ENCODE measurements around the gene TGFBR1.

DNA sequence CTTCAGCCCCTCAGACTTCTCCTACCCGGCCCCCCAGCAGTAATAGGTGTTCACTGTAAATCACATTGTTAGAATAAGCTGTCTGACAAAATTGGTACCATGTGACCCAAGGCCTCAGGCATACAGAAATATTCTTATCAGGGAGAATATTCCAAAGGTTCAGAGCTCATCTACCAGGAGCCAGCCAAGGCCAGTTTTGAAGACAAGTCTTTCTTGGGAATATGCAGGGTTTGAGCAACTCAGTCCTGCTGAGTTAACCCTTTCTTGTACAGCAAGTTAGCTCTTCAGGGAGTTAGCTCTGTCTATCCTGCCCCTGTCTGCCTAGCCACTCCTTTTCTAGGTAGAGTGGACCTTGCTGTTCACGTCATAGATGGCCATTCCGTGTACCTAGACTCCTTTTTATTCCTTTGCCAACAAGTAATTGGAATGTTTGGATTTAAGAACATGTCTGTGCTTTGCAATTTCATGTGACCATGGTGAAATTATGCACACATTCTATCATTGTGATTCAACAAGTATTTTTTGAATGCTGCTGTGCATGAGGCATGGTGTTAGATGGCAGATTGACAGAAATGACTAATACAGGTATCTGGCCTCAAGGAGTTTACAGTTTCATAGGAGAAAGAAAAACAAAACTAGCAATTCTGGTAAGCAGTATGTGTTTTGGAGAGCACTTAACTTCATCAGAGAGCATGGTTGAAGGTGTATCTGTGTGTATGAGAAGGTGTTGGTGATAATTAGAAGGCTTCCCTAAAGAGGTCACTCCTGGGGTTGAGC lies 22.6 kb downstream of the TGFBR1 start:
- TF ChIP-seq, protein P1, sequence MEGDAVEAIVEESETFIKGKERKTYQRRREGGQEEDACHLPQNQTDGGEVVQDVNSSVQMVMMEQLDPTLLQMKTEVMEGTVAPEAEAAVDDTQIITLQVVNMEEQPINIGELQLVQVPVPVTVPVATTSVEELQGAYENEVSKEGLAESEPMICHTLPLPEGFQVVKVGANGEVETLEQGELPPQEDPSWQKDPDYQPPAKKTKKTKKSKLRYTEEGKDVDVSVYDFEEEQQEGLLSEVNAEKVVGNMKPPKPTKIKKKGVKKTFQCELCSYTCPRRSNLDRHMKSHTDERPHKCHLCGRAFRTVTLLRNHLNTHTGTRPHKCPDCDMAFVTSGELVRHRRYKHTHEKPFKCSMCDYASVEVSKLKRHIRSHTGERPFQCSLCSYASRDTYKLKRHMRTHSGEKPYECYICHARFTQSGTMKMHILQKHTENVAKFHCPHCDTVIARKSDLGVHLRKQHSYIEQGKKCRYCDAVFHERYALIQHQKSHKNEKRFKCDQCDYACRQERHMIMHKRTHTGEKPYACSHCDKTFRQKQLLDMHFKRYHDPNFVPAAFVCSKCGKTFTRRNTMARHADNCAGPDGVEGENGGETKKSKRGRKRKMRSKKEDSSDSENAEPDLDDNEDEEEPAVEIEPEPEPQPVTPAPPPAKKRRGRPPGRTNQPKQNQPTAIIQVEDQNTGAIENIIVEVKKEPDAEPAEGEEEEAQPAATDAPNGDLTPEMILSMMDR (IDR thresholded peaks at IDR 0.05): no peak
- no peak for TF ChIP-seq POLR2A (IDR thresholded peaks at IDR 0.05)

Measured in body of pancreas (tissue), 4 donors.